ENCODE data around the gene PLXNA3. TPM values are rescaled to one million over a fixed set of nuclear protein-coding genes. Genes with fewer than 3 reads are reported as not detected.

The PLXNA3 gene
- total RNA-seq, 1 experiment from 2014 or later = 36.3 TPM

- no peaks in the 10 kb centered on the region for H3K4me1 ChIP-seq (ENCODE audit: insufficient read depth, low read length)
- H4K20me1 ChIP-seq (ENCODE audit: control insufficient read depth, insufficient read depth, insufficient read length) = no peaks in the 10 kb centered on the region
- no peaks in the 10 kb centered on the region for H3K27me3 ChIP-seq (ENCODE audit: insufficient read depth, low read length)
- peaks cover 34% of the 10 kb centered on the region for H3K9me3 ChIP-seq (ENCODE audit: control insufficient read depth, low read depth, low read length)
- no peak overlapping the region for H2BK20ac ChIP-seq (ENCODE audit: low read depth, low read length, poor library complexity, severe bottlenecking)
- Mint-ChIP-seq H3K27me3 (ENCODE audit: low read depth) (no peaks in the 10 kb centered on the region), H3K4me3 (no peak overlapping the region), H3K9me3 (peaks cover 64 to 73% of the 10 kb centered on the region in 2 experiments), H3K27ac (no peak overlapping the region), H3K36me3 (ENCODE audit: insufficient read depth in 1 of 3, low read depth in 3 of 3) (peaks cover 11 to 19% (median 14%) of the 10 kb centered on the region in 3 experiments), H3K4me1 (no peaks in the 10 kb centered on the region)
- no peak overlapping the region for H3K9ac ChIP-seq (ENCODE audit: extremely low read depth, insufficient read length, low read length)
- no peak overlapping the region for H4K8ac ChIP-seq (replicated peaks; ENCODE audit: insufficient read length, low read depth, low read length)
- no peaks in the 10 kb centered on the region for H3K23me2 ChIP-seq (ENCODE audit: insufficient read length, low read depth, low read length, poor library complexity, severe bottlenecking)
- H3K79me2 ChIP-seq (ENCODE audit: insufficient read depth, low read length) = no peaks in the 10 kb centered on the region
- WGBS (ENCODE audit: extremely low coverage, insufficient read length, low lambda C conversion rate) = no CpG with 5 or more reads among the region's 10 CpGs
- H3K4ac ChIP-seq (ENCODE audit: low read depth, low read length) = no peak overlapping the region
- no peak overlapping the region for H3K56ac ChIP-seq (ENCODE audit: insufficient read length, low read depth, low read length)
- no peak overlapping the region for H2BK15ac ChIP-seq (ENCODE audit: low read depth, low read length)
- TF ChIP-seq CTCF (conservative IDR thresholded peaks at IDR 0.05) = no peak
- no peak overlapping the region for H2AFZ ChIP-seq (ENCODE audit: low read length)
- no peak overlapping the region for H3K18ac ChIP-seq (ENCODE audit: insufficient read length, low read depth, low read length)
- H2AK5ac ChIP-seq (ENCODE audit: insufficient read length, low read length) = no peak overlapping the region
- no peak overlapping the region for H3T11ph ChIP-seq (ENCODE audit: low read length)
- DNase-seq = no peak
- no peak overlapping the region for H3K23ac ChIP-seq (ENCODE audit: insufficient read length, low read depth, low read length)
- no peak overlapping the region for H3K14ac ChIP-seq (ENCODE audit: insufficient read depth, low read length)
- no peak overlapping the region for H4K91ac ChIP-seq (ENCODE audit: insufficient read length, low read depth, low read length)
- no peaks in the 10 kb centered on the region for H3K79me1 ChIP-seq (ENCODE audit: insufficient read depth, low read depth, low read length, poor library complexity, severe bottlenecking)
- H2BK12ac ChIP-seq (ENCODE audit: insufficient read length, low read depth, low read length) = no peak overlapping the region
- no peak overlapping the region for H4K5ac ChIP-seq (ENCODE audit: insufficient read length, low read depth, low read length)
- H3K4me2 ChIP-seq (ENCODE audit: insufficient read depth, insufficient read length, low read length) = no peak overlapping the region
- H3K27ac ChIP-seq (ENCODE audit: insufficient read length, low read depth, low read length) = no peak overlapping the region
- H2BK5ac ChIP-seq (ENCODE audit: insufficient read length, low read length) = no peak overlapping the region
- no peak overlapping the region for H2BK120ac ChIP-seq (ENCODE audit: low read depth, low read length, poor library complexity, severe bottlenecking)
These were observed 37.7 kb upstream of the PLXNA3 start for GRCh38 chrX:154420402-154420756.
